NCI-H510A (cell line): ENCODE measurements around the gene STARD8.
"Not testable (repeated sequence)": the region's sequence is repeated elsewhere in the genome, so short reads cannot be mapped to it uniquely, and the experiment has no call there.

Experiments used
- DNase-seq: peaks from one replicate; lab custom pipeline; 2025; lab: John Stamatoyannopoulos, UW

STARD8 gene

GRCh38 chrX:68717663-68718442 lies 70.4 kb downstream of the STARD8 start:
- no peak for DNase-seq

- no peak for DNase-seq
Measured at GRCh38 chrX:68718443-68718820, 71.0 kb downstream of the STARD8 start.

GRCh38 chrX:68719181-68719903 lies 71.9 kb downstream of the STARD8 start:
- DNase-seq: no peak

GRCh38 chrX:68719904-68720614 lies 72.6 kb downstream of the STARD8 start:
- DNase-seq: no peak

- DNase-seq: no peak
Measured at GRCh38 chrX:68720851-68721250, 73.4 kb downstream of the STARD8 start.

- no peak for DNase-seq
Measured at GRCh38 chrX:68721546-68721945, 74.1 kb downstream of the STARD8 start.

GRCh38 chrX:68721991-68722860 lies 74.8 kb downstream of the STARD8 start:
- DNase-seq: no peak

GRCh38 chrX:68723491-68724155 lies 76.2 kb downstream of the STARD8 start:
- no peak for DNase-seq

GRCh38 chrX:68724531-68725020 lies 77.1 kb downstream of the STARD8 start:
- no peak for DNase-seq

- no peak for DNase-seq
Measured at GRCh38 chrX:68725756-68726365, 78.4 kb downstream of the STARD8 start.

GRCh38 chrX:68726366-68726765 lies 78.9 kb downstream of the STARD8 start:
- no peak for DNase-seq

- DNase-seq: no peak
Measured at GRCh38 chrX:68727696-68728095, 80.2 kb downstream of the STARD8 start.

GRCh38 chrX:68728186-68728585 lies 80.7 kb downstream of the STARD8 start:
- no peak for DNase-seq

- no peak for DNase-seq
Measured at GRCh38 chrX:68731254-68731653, 83.8 kb downstream of the STARD8 start.

GRCh38 chrX:68732906-68733493 lies 85.5 kb downstream of the STARD8 start:
- peak; percentile 9 for DNase-seq

GRCh38 chrX:68735266-68735665 lies 87.8 kb downstream of the STARD8 start:
- no peak for DNase-seq

GRCh38 chrX:68741864-68742263 lies 94.4 kb downstream of the STARD8 start:
- DNase-seq: not testable (repeated sequence)

GRCh38 chrX:68743754-68744153 lies 96.3 kb downstream of the STARD8 start:
- no peak for DNase-seq

GRCh38 chrX:68746988-68747387 lies 99.5 kb downstream of the STARD8 start:
- DNase-seq: no peak

- DNase-seq: no peak
Measured at GRCh38 chrX:68748030-68748429, 100.6 kb downstream of the STARD8 start.
